Activated naive CD8-positive, alpha-beta T cell treated with anti-CD3 and anti-CD28 coated beads, Interleukin-2, amount 10 ng/mL, durations not matched to agents 7 days and 5 days (primary cell): ENCODE measurements around the gene EMC8. TPM values are rescaled to one million over a fixed set of nuclear protein-coding genes. Genes with fewer than 3 reads are reported as not detected.
"Not testable (repeated sequence)": the region's sequence is repeated elsewhere in the genome, so short reads cannot be mapped to it uniquely, and the experiment has no call there.

Experiments
- ATAC-seq: fragments of 150-1000 bp; cut with Tn5 transposase; one replicate; pipeline ENCODE4 v1.10.0; 2021; ENCODE audit warnings: low read depth, moderate library complexity
- POLR2A ChIA-PET: fragments of 350-600 bp; sonication (Branson Sonifier 250); formaldehyde crosslinking; loops from one replicate; lab custom pipeline; 2021; ENCODE audit warnings: antibody characterized with exemption; lab: Charles Lee
- DNase-seq: peaks from one replicate; pipeline ENCODE4 v3.0.0; 2021
- H3K27ac Mint-ChIP-seq: one replicate; pipeline ENCODE4 v1.8.0; 2022; ENCODE audit warnings: mild to moderate bottlenecking, mixed read lengths
- H3K27me3 Mint-ChIP-seq: one replicate; pipeline ENCODE4 v1.8.0; 2022; ENCODE audit warnings: mild to moderate bottlenecking, moderate library complexity, mixed read lengths
- H3K36me3 Mint-ChIP-seq: one replicate; pipeline ENCODE4 v1.8.0; 2021; ENCODE audit warnings: mild to moderate bottlenecking, mixed read lengths
- H3K4me1 Mint-ChIP-seq: one replicate; pipeline ENCODE4 v1.8.0; 2021; ENCODE audit warnings: mixed read lengths
- H3K4me3 Mint-ChIP-seq: one replicate; pipeline ENCODE4 v1.8.0; 2022; ENCODE audit warnings: mild to moderate bottlenecking, moderate library complexity, mixed read lengths
- H3K9me3 Mint-ChIP-seq: one replicate; pipeline ENCODE4 v1.8.0; 2021; ENCODE audit warnings: mixed read lengths
- total RNA-seq, 2 experiments: library from RNA; stranded (reverse); gene quantifications; one replicate each; pipeline ENCODE4 v1.2.3, GENCODE V29; 2021

EMC8 gene
- total RNA-seq, 2 experiments from 2014 or later: 29.2 to 34.1 TPM

DNA sequence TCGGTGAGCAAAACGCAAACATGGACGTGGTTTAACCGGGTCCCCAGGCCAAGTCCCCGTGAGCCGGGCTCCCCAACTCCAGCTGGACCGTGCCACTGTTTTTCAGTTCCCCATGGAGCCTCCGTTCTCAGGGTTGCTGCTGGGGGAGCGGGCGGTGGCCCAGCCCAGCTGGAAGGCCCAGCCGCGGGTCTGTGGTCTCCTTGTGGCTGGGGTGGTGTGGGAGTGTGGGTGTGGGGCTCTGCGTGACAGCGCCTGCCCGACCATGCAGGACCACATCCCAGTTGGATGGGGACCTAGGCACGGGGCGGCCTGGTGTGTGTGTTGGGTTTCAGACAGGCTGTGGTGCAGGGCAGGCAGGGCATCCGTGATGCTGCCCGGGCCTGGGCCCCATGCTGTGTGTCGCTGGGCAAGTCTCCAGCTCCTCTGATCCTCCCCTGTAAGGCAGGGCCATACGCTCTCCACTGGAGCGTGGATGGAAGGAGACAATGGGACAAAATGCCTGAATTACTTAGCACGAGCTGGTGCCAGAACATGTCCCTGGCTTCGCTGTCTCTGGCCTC is 40.4 kb upstream of the EMC8 start:
- peaks cover 1% of the 10 kb centered on the region for H3K9me3 Mint-ChIP-seq
- H3K4me1 Mint-ChIP-seq: peaks cover 2% of the 10 kb centered on the region
- H3K36me3 Mint-ChIP-seq: no peaks in the 10 kb centered on the region
- peaks cover 11% of the 10 kb centered on the region for H3K27me3 Mint-ChIP-seq
- ATAC-seq (no peak), DNase-seq (no peak)
- H3K4me3 Mint-ChIP-seq: no peak overlapping the region
- POLR2A ChIA-PET: no interaction called here
- no peak overlapping the region for H3K27ac Mint-ChIP-seq

DNA sequence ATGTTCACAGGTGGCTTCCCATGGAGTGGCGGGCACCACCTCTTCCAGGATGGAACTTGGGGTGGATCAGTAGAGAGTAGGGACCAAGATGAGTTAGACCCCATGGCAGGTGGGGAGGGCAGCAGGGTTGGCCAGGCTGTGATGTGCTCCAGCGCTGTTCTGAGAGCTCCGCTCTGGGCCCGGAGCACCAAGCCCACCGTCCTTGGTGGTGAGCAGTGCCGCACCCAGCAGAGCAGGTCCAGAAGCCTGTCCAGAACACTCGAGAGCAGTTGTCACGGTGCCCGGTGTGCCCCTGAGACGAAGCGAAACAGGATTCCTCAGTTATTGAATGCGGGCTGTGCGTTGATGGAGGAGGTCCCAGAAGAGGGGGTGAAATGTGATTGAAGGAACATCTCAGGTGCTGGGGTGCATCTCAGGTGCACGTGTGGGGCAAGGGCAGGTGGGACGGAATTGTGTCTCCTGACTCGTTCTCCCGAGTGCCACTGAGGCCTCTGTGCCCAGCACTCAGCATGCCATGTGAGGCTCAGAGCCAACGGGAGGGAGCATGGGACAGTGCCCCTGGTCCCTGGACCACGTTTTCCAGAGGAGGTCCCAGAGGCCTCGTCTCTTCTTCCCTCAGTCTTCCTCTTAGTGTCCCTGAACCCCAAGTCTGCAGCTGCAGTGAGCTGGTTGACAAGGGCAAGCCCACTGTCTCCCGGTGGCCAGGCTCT is 39.7 kb upstream of the EMC8 start:
- ATAC-seq: no peak
- Mint-ChIP-seq H3K27ac (no peak overlapping the region), H3K4me1 (no peaks in the 10 kb centered on the region)

DNA sequence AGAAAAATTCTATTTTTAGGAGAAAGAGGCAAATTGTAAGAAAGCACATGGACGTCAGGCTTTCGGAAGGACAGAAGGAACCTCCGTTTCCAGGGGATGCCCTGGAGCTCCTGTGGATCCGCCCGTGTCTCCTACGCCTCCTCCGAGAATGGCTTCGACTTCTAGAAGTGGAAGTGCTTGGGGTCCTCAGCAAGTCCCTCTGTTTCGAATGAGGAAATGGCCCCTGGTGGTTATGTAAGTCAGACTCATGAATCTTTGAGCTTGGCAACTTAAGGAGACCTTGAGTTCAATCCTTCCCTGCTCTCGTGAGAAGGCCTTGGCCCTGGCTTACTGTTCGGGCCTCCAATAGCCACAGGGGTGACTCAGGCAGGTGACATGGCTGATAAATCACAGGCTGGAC is 39.0 kb upstream of the EMC8 start:
- H3K27me3 Mint-ChIP-seq: peaks cover 3% of the 10 kb centered on the region
- peaks cover 2% of the 10 kb centered on the region for H3K36me3 Mint-ChIP-seq
- POLR2A ChIA-PET: no interaction called here
- no peak overlapping the region for H3K27ac Mint-ChIP-seq
- no peak overlapping the region for H3K4me3 Mint-ChIP-seq
- no peak for ATAC-seq
- no peaks in the 10 kb centered on the region for H3K9me3 Mint-ChIP-seq
- no peak for DNase-seq
- H3K4me1 Mint-ChIP-seq: no peaks in the 10 kb centered on the region

More for the DNA sequence above, 39.7 kb upstream of the EMC8 start:
- no peak for DNase-seq
- peaks cover 1% of the 10 kb centered on the region for H3K9me3 Mint-ChIP-seq
- no peaks in the 10 kb centered on the region for H3K36me3 Mint-ChIP-seq
- no peak overlapping the region for H3K4me3 Mint-ChIP-seq
- H3K27me3 Mint-ChIP-seq: peaks cover 6% of the 10 kb centered on the region
- POLR2A ChIA-PET: no interaction called here

DNA sequence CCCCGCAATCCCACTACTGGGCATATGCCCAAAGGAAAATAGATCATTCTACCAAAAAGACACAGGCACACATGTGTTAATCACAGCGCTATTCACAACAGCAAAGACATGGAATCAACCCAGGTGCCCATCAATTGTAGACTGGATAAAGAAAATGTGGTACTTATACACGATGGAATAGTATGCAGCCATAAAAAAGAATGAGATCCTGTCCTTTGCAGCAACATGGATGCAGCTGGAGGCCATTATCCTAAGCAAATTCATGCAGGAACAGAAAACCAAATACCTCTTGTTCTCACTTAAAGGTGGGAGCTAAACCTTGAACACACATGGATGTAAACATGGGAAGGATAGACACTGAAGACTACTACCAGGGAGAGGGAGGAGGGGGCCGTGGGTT is 38.3 kb upstream of the EMC8 start:
- H3K4me1 Mint-ChIP-seq, H3K27ac Mint-ChIP-seq, DNase-seq, POLR2A ChIA-PET, ATAC-seq, H3K36me3 Mint-ChIP-seq, H3K9me3 Mint-ChIP-seq, H3K27me3 Mint-ChIP-seq, H3K4me3 Mint-ChIP-seq: not testable (repeated sequence)

DNA sequence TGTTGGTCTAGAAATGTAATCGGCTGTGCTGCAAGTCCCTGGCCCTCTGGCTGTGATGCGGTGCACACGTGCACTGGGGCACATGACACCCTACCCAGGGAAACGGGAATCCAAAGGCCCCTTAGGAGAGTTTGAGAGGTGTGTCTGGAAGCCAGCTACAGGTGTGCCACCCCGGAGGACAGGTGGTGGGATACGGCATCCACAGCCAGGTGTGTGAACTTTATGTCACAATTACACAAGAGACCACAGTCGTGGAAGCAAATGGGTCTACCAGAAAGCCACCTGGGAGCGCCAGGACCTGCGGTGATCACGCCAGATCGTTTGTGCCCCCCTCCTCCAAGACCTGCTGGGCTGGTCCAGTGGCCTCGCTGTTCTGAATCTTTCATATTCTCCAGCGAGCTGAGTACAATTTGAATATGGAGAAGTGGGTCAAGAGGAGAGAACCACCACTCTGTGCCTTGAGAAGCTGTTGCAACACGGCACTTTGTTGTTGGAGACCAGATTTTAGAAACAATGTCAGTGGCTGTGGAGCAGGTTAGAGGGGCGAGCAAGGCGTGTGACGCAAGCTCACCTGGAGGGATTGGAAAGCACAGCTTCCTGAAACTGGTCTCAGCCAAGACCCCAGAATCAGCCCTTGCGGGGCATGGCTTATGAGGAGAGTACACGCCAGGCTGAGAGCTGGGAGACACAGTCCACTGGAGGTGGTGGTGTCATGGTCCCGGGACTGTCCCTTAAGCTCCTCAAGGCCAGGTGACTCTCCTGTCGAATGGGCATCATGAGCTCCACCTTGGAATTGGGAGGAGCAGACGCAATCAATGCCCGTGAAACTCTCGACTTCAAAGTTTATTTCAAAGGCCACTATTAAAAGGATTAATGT is 37.6 kb upstream of the EMC8 start:
- Mint-ChIP-seq H3K36me3 (peaks cover 2% of the 10 kb centered on the region), H3K4me3 (no peak overlapping the region), H3K27me3 (peaks cover 14% of the 10 kb centered on the region), H3K4me1 (no peaks in the 10 kb centered on the region), H3K9me3 (no peaks in the 10 kb centered on the region), H3K27ac (no peak overlapping the region)
- no peak for DNase-seq
- no peak for ATAC-seq
- POLR2A ChIA-PET: no interaction called here

DNA sequence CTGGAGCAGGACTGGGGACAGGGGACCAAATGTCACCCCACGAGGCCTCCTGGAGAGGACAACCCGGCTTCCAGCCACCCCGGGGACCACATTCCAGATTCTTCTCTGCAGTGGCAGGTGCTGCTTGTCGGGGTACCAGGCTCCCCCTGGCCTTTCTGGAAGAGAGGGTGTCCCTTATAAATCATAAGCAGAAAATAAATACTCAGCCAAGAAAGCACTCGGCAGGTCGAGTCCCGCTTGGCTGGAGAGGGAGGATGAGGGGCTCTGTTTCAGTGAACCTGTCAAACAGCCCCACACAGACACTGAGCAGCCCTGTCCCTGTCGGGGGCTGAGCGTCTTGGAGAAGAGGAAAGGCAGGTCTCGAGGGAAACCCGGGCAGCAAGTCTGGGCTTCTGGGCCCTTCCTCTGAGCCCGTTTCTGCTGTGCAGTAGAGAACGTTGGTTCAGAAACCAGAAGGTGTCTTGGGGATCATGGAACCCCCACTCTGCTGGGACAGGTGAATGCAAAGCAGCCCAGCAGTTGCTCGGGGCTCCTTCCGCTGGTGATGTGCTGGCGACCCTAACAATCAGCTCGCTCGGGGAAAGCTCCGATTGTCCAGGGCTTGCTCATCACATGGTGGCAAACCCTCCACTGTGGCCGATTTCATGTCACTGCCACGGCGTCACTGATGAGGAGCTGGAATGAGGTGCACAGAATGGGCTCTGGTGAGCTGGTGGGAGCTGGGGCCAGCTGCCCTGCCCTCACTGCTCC is 36.8 kb upstream of the EMC8 start:
- Mint-ChIP-seq H3K4me1 (no peaks in the 10 kb centered on the region), H3K27me3 (peaks cover 21% of the 10 kb centered on the region), H3K36me3 (peaks cover 3% of the 10 kb centered on the region), H3K4me3 (no peak overlapping the region), H3K9me3 (no peaks in the 10 kb centered on the region), H3K27ac (no peak overlapping the region)
- ATAC-seq (no peak), DNase-seq (no peak)
- POLR2A ChIA-PET: no interaction called here

DNA sequence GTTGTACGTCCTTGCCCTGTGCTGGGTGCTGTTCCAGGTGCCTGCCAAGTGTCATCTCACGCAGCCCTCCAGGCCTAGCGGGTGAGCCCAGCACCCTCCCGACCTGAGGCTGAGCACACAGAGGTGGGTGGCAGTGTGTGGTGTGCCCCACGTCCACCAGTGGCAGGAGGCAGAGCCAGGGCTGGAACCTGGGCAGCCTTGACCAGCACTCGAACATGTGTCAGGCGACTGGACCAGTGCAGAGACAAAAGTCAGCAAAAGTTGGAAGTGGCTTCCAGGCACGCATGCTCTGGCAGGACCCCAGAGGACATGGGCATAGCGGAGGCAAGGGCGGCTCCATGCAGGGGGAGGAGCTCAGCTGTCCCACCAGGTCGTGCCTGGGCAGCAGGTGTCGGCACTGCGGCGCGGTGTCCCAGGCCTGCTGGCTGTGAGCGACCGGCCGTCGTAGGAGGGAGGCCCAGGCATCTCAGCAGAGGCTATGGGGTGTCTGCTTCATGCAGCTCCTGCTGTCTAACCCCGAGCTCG is 35.9 kb upstream of the EMC8 start:
- ATAC-seq (no peak), DNase-seq (no peak)
- H3K4me1 Mint-ChIP-seq: no peaks in the 10 kb centered on the region
- H3K36me3 Mint-ChIP-seq: peaks cover 3% of the 10 kb centered on the region
- peaks cover 29% of the 10 kb centered on the region for H3K27me3 Mint-ChIP-seq
- no peak overlapping the region for H3K27ac Mint-ChIP-seq
- H3K9me3 Mint-ChIP-seq: no peaks in the 10 kb centered on the region
- POLR2A ChIA-PET: no interaction called here
- no peak overlapping the region for H3K4me3 Mint-ChIP-seq

DNA sequence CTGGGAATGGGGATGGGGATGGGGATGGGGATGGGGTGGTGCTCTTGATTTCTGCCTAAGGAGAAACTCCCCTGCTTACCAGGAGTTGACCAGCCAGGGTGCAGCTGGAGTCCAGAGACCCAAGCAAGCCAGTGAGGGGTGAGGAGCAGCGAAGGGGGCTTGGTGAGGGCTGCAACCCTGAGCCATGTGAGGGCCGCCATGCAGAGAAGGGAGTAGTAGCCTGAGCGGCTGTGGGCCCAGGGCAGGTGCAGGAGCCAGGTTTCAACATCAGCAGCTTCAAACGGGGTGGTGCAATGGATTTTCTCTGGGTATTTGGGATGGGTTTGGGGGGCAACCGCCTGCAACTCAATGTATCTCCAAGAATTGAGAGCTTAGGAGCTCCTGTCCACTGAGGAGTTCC is 35.4 kb upstream of the EMC8 start:
- Mint-ChIP-seq H3K36me3 (peaks cover 3% of the 10 kb centered on the region), H3K4me3 (no peak overlapping the region), H3K27ac (no peak overlapping the region), H3K27me3 (peaks cover 32% of the 10 kb centered on the region), H3K9me3 (no peaks in the 10 kb centered on the region), H3K4me1 (no peaks in the 10 kb centered on the region)
- DNase-seq (no peak), ATAC-seq (no peak)
- POLR2A ChIA-PET: interaction anchor here (0.6 kb wide), 1 partner anchor 271 kb away, joined by 4 read pairs; no protein-coding TSS in a partner anchor

DNA sequence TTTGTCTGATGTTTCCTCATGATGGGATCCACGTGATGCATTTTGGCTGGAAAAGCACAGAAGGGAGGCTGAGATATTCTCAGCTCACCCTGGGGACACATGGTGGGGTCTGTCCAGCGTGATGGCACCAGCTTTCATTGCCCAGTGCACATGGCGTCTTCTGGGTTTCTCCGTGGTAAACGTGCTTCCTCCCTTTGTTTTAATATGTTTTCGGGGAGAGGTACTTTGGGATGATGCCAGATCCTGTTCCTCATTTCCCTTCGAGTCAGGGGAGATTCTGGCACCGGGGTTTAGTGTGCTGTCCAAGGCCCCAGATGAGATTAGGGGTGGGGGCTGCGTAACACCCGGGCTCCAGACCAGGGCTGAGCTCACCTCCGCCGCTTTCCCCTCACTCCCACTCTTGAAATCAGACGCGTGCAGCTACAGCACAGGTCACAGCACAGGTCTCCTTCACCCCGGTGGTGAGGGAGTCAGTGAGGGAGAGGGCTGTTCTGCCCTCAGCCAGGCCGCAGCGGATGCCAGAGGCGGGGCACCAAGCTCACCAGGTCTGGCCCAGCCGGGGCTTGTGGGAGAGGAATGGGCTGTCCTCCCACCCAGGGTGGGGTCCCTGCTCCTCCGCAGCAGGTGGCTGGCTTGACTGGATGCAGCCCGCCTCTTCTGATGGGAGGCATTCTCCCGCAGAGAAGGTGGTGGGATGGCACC is 34.0 kb upstream of the EMC8 start:
- no peak overlapping the region for H3K27ac Mint-ChIP-seq
- no peaks in the 10 kb centered on the region for H3K9me3 Mint-ChIP-seq
- DNase-seq: no peak
- H3K4me1 Mint-ChIP-seq: peaks cover 2% of the 10 kb centered on the region
- peaks cover 3% of the 10 kb centered on the region for H3K36me3 Mint-ChIP-seq
- H3K4me3 Mint-ChIP-seq: no peak overlapping the region
- ATAC-seq: no peak
- POLR2A ChIA-PET: no interaction called here
- peaks cover 41% of the 10 kb centered on the region for H3K27me3 Mint-ChIP-seq

DNA sequence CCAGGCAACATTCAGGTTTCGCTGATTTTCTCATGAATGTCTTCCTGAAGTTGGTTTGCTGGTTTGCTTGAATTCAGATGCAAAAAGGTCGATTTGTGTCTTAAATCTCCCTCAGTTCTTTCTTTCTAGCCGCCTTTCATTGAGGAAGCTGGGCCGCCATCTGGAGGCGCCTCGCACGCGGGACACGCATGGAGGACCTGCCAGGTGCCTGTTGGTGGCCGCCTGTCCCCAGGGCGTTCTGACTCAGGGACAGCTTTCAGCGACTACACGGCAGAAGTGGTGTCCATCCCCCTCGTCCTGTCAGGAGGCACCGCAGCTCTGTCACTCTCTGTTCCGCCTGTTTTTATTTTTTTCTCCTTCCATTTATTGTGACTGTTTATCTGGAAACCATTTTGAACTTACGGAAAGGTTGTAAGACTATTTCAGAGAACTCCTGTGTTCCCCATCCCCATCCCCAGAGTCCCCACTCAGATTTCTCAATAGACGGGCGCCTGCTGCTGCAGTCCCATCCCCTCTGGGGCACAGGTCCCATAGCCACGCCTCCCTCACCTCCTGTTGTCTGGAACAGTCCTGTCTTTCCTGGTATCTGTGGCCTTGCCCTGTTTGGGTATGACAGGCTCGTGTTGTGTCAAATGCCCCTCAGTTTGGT is 33.4 kb upstream of the EMC8 start:
- POLR2A ChIA-PET: no interaction called here
- no peak for ATAC-seq
- Mint-ChIP-seq H3K4me3 (no peak overlapping the region), H3K27ac (no peak overlapping the region), H3K9me3 (no peaks in the 10 kb centered on the region), H3K27me3 (peaks cover 41% of the 10 kb centered on the region), H3K36me3 (peaks cover 3% of the 10 kb centered on the region), H3K4me1 (peaks cover 2% of the 10 kb centered on the region)
- DNase-seq: no peak

DNA sequence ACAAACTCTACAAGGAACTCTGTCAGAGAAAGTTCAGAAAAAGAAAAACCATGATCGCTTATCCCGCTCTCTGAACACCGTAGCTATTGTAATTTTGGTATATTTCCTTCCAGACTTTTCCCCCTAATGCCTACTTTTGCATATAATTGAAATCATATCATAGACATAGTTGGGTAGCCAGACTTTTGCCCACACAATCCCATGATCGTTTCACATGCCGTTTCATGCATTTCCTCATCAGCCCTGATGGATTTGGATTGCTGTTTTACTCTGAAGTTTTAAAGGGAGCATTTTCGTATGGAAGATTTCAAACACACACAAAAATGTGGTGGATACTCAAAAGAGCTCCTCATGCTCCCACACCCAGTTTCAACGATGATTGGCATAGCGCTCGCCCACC is 31.5 kb upstream of the EMC8 start:
- ATAC-seq: no peak
- Mint-ChIP-seq H3K4me1 (peaks cover 2% of the 10 kb centered on the region), H3K36me3 (peaks cover 3% of the 10 kb centered on the region), H3K27me3 (peaks cover 46% of the 10 kb centered on the region), H3K27ac (no peak overlapping the region), H3K9me3 (no peaks in the 10 kb centered on the region), H3K4me3 (no peak overlapping the region)
- DNase-seq: no peak
- POLR2A ChIA-PET: no interaction called here

DNA sequence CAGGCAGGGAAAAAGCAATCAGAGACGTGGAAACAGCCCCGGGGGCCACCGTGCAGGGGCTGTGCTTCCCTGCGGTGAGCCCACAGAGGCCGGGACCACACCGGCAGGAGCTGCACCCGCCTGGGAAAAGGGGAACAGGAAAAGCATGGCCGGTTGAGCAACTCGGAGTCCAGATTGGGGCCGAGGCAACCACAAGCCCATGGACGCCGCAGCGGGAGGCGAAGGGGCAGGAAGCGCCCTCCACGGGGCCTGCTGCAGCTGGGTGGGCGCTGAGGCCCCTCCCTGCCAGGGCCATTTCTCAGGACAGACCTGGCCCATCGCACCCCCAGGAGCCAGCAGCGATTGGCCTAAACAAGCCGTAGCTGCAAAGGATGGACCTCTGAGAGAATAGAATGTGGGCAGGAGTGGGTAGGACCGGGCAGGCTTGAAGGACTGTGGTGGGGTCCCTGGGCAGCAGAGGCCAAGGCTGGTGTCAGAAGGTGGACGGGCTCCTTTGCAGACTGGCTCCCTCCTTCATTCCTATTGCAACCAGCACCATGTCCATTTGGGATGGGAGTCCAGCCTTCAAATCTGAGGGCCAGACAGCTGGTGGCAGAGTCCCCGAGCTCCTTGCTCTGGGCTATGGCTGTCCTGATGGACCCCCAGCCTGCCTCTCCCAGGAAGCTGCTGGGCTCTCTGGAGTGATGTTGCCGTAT is 30.6 kb upstream of the EMC8 start:
- H3K27me3 Mint-ChIP-seq: peaks cover 46% of the 10 kb centered on the region

More for the DNA sequence above, 30.6 kb upstream of the EMC8 start:
- H3K4me3 Mint-ChIP-seq: no peak overlapping the region
- H3K36me3 Mint-ChIP-seq: peaks cover 3% of the 10 kb centered on the region
- peaks cover 2% of the 10 kb centered on the region for H3K4me1 Mint-ChIP-seq
- DNase-seq (no peak), ATAC-seq (no peak)
- no peaks in the 10 kb centered on the region for H3K9me3 Mint-ChIP-seq
- POLR2A ChIA-PET: no interaction called here
- no peak overlapping the region for H3K27ac Mint-ChIP-seq
